ENCODE results near the gene MKRN2OS.

Gene MKRN2OS

GRCh38 chr3:12545473-12545791 is at the start of gene MKRN2OS:
TSS of gene MKRN2OS (minus strand) at chr3:12545499. CDS start at chr3:12545464, 35 bp downstream.
- no peak for DNase-seq

GRCh38 chr3:12593473-12593872 is 48.2 kb upstream of the MKRN2OS start:
- no peak for DNase-seq

- DNase-seq = no peak
Observed at GRCh38 chr3:12591997-12592715, 46.9 kb upstream of the MKRN2OS start.

- no peak for DNase-seq
Observed at GRCh38 chr3:12591456-12591855, 46.2 kb upstream of the MKRN2OS start.

- DNase-seq = no peak
Observed at GRCh38 chr3:12590096-12590495, 44.8 kb upstream of the MKRN2OS start.

- DNase-seq = no peak
Observed at GRCh38 chr3:12588039-12589009, 43.0 kb upstream of the MKRN2OS start.

GRCh38 chr3:12586403-12586802 is 41.1 kb upstream of the MKRN2OS start:
- no peak for DNase-seq

- no peak for DNase-seq
Observed at GRCh38 chr3:12585970-12586369, 40.7 kb upstream of the MKRN2OS start.

- no peak for DNase-seq
Observed at GRCh38 chr3:12585181-12585580, 39.9 kb upstream of the MKRN2OS start.

- no peak for DNase-seq
Observed at GRCh38 chr3:12584083-12584482, 38.8 kb upstream of the MKRN2OS start.

GRCh38 chr3:12583280-12583679 is 38.0 kb upstream of the MKRN2OS start:
- no peak for DNase-seq

- no peak for DNase-seq
Observed at GRCh38 chr3:12582730-12583129, 37.4 kb upstream of the MKRN2OS start.

- DNase-seq = no peak
Observed at GRCh38 chr3:12579905-12580304, 34.6 kb upstream of the MKRN2OS start.

GRCh38 chr3:12579456-12579855 is 34.2 kb upstream of the MKRN2OS start:
- DNase-seq = no peak

- DNase-seq = no peak
Observed at GRCh38 chr3:12578742-12579141, 33.4 kb upstream of the MKRN2OS start.

GRCh38 chr3:12577379-12577778 is 32.1 kb upstream of the MKRN2OS start:
- DNase-seq = no peak

GRCh38 chr3:12574661-12575060 is 29.4 kb upstream of the MKRN2OS start:
- no peak for DNase-seq

- DNase-seq = no peak
Observed at GRCh38 chr3:12574131-12574530, 28.8 kb upstream of the MKRN2OS start.

GRCh38 chr3:12571986-12572385 is 26.7 kb upstream of the MKRN2OS start:
- no peak for DNase-seq

GRCh38 chr3:12569836-12570235 is 24.5 kb upstream of the MKRN2OS start:
- DNase-seq = no peak

- DNase-seq = no peak
Observed at GRCh38 chr3:12568747-12569146, 23.4 kb upstream of the MKRN2OS start.

GRCh38 chr3:12566976-12567375 is 21.7 kb upstream of the MKRN2OS start:
- no peak for DNase-seq

- no peak for DNase-seq
Observed at GRCh38 chr3:12562451-12562850, 17.2 kb upstream of the MKRN2OS start.

- no peak for DNase-seq
Observed at GRCh38 chr3:12561397-12561796, 16.1 kb upstream of the MKRN2OS start.
